Measurements from ENCODE around the gene FCRL2. TPM values are rescaled to one million over a fixed set of nuclear protein-coding genes. Genes with fewer than 3 reads are reported as not detected.
A peak's percentile ranks its signal among the peaks of the same experiment; 100 is the strongest.

The FCRL2 gene, protein sequence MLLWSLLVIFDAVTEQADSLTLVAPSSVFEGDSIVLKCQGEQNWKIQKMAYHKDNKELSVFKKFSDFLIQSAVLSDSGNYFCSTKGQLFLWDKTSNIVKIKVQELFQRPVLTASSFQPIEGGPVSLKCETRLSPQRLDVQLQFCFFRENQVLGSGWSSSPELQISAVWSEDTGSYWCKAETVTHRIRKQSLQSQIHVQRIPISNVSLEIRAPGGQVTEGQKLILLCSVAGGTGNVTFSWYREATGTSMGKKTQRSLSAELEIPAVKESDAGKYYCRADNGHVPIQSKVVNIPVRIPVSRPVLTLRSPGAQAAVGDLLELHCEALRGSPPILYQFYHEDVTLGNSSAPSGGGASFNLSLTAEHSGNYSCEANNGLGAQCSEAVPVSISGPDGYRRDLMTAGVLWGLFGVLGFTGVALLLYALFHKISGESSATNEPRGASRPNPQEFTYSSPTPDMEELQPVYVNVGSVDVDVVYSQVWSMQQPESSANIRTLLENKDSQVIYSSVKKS
- total RNA-seq (2014; rRNA removed; shearing (Covaris generic)), result not detected in 2 replicates

DNA sequence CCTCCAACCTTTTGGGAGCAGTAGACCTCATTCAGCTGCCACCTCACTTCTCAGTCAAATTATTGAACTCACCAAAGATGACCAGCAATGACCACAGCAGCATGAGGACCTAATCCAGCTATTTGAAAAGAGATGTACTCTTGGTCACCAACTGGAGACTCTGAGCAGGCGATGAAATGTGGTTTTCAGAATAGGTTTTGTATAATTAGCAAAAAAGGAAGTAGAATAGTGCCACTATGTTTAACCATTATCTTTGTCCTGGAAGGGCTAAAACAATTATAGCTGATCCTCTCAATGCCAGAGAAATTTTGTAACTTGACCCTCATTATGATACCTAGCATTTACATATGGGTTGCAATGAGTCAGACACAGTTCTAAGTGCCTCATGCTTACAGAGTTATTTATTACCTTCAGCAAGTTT is at the start of gene FCRL2:
FCRL2 (minus strand) TSS at position 162 of the 421 bp plus-strand sequence; CDS start at position 103, 59 bp downstream.
- DNase-seq (ENCODE audit: low spot score), result no peak

DNA sequence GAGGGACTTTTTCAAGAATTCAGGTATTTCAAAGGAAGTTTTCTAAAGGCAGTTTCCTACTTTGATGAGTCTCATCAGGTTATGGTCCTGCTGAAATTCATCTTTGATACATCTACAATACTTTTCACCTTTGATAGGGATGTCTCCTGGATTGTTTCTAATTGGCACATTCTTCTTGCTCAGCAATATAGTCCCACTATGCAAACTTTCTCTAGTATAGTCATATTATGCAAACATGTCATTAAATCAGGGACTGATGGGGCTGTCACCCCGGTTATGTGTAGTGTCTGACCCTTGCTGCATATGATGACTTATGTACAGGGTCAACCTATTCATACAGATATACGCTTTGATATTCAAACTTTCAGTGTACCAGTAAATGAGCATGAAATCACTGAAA is 43.4 kb upstream of the FCRL2 start:
- DNase-seq (ENCODE audit: low spot score), result no peak

DNA sequence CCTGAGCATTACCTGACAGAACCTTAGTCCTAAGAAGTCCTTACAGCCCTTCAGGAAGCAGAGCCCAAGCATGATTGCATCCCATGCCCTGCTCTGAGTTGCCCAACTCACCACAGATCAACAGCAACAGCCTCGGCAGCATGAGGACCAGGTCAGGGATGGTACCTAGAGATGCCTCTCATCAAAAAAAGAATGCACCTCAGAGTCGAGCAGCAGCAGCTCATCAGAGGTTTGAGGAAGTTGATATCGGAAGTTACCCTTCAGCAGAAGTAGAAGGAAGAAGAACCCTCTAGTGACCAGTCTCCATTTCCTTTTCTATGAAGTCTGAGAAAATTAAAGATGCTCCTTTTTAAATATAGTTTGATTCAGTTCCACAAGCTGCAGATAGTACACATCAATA is 43.0 kb upstream of the FCRL2 start, which contains the start of gene FCRL1:
FCRL1 (minus strand) TSS at position 225 of the 400 bp plus-strand sequence; CDS start at position 142, 83 bp downstream.
- no peak for DNase-seq (ENCODE audit: low spot score)

DNA sequence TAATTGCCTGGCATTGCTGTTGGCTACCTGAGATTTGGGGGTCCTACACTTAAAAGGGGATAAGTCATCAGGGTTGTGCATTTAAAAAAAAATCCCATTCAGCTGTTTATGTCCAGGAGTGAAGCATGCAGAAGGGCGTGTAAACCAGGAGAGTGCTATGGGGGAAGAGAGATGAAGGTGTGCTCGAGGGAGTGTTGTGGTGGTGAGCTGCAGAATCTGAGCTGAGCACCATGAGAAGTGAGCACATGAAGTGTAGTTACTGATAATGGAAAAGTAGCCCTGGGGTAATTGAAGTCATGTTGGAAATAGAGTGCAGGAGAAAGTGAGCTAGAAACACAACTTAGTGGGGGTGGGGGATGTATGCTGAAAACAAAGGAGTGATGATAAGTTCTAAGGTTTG is 42.3 kb upstream of the FCRL2 start:
- DNase-seq (ENCODE audit: low spot score), result no peak

DNA sequence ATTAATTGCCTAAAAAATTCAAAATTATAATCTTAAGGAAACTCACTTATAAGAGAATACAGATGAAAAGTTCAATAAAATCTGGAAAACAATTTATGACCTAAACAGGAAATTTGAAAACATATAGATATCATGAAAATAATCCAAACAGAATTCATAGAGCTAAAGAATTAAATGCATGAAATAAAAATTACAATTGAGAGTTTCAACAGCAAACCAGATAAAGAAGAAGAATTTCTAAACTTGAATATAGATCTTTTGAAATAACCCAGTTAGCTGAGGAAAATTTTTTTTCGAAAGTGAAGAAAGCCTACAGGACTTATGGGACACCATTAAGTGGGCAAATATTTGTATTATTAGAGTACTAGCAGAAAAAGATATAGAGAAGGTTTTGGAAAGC is 36.3 kb upstream of the FCRL2 start:
- DNase-seq (ENCODE audit: low spot score), result no peak

DNA sequence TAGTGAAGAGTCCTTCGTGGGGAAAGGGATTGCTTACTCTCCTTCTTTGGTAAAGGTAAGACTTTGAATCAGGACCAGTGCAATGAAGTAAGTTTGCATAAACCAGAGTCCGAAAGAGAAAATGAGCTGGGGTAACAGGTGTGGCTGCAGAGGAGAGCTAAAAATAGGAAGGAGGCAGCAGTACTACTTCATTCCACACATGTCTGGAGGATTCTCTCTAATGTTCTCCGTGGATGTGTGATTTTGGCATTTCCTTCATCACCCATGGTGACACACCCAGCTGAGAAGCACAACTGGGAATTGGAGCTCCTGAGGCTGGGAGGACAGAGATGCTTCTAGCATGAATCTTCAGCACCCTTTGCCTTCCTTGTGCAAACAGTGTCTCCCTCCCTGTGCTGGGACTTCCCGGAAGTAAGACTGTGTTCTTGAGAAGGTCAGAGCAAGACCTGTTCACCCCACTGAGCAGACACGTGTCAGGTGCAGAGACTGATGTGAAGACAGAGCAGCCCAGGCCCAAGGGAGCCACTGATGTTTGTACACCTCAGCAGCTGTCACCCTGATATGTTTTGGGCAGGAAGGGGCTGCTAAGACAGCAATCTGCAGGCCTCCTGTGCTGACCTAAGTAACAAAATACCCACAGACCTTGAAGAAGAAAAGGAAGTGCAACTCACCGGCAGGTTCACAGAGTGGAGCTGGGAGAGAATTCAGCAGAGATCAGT is 29.7 kb upstream of the FCRL2 start:
- DNase-seq (ENCODE audit: low spot score), result no peak

DNA sequence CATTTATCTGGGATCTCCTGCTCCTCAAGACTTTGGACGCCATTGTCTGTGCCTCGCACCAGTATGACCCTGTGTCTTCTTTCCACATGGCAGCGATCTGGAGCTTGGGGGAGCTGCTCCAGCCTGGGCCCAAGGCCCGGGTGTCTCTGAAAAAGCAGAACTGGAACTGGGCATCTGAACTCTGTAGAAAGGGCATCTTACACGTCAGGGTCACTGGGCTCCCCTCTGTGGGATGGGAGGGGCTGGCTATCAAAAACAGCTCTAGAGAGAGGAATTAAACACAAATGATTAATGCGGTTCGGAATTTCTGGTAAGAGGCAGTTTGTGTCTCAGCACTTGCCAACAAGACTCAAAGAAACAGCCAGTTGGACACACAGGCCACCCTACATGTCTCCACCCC is 26.9 kb upstream of the FCRL2 start:
- no peak for DNase-seq (ENCODE audit: low spot score)

DNA sequence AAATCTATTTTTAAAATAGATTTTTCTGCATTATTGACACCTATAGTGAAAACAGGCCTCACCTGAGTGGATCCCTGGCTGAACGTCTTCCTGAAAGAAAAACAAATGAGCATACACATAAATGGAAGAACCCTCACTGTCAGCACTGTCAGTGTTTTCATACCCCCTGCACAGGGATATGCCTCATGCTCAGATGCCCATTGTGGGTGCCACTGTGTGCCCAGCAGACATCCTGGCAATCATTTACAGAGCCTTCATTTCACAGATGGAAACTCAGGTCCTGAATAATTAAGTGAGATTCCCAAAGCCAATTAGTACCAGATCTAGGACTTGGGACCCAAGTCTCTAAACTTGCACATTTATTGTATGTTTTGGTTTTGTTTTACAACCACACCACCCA is 23.1 kb upstream of the FCRL2 start:
- no peak for DNase-seq (ENCODE audit: low spot score)

DNA sequence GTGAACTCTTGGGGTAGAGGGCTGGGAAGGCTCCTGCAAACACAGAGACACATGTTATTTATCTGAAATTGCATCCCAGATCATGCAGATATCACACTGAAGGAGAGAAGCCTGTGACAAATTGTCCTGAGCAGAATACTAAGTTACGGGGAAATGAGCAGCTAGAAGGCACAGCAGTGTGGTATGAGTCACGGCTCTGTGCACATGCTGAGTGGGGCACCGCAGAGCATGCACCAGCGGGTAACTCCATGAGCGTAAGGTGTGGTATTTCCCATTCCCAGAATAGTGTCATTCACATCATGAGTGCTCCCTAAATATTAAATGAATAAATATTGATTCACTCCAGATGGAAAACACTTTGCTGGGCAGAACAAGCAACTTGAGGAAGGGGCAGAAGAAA is 21.3 kb upstream of the FCRL2 start:
- DNase-seq (ENCODE audit: low spot score), result no peak

DNA sequence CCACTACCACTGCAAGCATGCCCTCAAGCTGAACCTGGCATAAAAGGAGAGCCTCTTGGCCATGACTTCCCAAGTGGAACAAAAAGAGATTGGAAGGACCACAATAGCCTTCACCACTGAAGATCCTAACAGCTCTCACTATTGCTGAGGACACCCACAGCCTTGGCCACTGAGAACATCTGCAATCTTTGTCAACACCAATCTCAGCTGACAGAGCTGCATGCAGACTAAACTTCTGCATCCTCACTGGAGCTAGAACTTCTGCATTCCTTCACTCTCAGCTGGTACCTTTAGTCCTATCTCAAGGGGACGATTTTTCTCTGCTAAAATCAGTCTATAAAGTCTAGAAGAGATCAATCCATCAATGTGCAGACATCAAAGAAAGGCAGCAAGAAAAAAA is 8.3 kb upstream of the FCRL2 start:
- DNase-seq (ENCODE audit: low spot score), result no peak

DNA sequence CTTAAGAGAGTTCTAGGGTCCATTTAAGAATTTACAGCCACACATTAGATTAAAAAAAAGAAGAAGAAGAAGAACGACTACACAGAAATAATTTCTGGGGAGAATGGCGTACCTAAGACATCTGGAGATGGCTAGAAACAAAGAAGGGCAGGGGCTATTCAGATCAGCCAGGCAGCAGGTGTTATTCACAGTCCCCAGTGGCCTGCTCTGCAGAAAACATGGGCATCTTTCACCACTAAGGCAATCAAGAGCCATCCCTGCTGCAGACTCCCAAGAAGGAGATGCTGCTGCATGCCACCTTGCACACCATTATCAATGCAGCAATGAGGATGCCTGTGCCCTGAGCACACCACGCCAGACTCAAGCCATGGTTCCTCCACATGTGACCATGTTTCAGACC is 7.9 kb upstream of the FCRL2 start:
- no peak for DNase-seq (ENCODE audit: low spot score)

DNA sequence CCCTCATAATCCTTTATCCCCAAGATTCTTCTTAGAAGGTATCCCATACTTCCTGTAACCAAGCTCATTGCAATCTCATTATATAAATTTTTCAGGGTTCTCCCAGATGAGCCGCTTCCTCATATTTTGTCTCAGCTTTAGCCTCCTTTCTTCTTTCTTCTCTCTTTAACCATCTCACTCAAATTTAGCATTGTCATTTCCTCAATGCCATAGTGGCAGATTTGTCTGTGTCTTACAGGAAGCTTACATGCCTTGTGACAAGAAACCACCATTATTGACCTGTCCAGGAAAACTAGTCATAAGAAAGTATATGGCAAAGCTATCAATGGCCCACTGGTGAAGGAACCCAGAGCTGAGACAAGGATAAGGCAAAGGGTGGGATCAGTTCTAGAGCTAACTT is 6.0 kb upstream of the FCRL2 start:
- no peak for DNase-seq (ENCODE audit: low spot score)

DNA sequence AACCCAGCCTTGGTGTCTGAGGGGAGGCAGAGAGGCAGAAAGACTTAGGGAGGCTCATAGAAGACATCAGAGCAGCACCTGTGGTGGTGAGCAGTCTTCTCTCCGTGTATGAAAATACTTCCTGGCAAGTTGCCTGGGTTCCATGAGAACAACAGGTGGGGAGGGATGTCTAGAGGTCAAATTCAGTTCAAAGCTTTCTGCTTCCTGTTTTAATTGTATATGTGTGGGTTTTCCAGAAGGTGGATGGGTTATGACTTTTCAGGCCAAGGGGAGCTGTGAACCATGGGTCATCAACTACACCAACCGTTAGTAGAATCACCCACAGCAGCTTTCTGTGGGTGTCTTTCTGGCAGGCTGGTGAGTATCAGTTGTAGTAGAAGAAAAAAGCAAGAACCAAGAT is 4.1 kb upstream of the FCRL2 start:
- DNase-seq (ENCODE audit: low spot score), result peak; percentile 69

DNA sequence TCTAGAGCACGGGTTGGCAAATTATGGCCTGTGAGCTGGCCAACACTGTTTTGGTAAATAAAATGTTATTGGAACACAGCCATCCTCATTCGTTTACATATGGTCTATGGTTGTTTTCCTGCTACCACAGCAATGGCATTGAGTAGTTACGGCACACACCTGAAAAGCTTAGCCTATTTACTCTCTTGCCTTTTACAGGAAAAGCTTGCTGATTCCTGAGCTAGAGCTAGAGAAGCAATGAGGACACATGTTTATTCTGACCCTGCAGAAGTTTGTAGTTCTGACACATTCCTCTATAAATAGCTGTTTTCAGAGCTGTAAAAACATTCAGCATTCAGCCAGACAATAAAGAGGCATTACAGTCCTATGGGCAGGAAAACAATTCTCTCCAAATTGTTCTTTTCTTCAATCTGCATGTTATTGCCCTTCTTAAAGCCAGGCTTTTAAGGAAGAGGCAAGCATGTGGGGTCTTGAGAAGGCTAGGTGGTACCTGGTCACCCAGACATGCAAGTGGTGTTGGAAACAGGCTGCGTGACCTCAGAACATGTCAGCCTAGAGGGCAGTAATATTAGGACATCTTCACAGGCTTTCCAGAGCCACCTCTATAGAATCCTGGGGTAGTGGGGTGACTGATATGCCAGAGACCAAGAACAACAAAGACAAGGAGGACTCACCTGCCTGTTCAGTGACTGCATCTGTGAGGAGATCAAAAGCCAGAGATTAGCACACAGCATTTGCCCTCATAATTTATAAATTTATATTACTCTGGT is 1.6 kb downstream of the FCRL2 start:
- no peak for DNase-seq (ENCODE audit: low spot score)

DNA sequence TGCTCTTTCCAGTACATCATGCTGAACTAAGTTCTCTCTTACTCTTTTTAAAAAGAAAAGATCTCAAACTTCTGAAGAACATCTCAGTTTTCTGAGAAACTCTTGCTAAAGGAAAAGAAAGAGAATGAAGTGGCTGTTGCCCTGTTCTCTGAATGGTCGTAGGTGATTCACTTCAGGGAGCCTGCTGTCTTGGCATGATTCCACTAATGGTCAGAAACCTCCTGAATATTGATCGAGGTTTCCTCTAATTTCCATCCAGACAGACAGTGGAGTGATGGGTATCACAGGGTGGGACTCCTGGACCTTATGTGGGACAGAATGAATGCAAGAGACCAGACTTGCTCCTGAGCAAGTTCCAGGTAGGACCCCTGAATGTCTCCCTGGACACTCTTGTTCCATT is 2.5 kb downstream of the FCRL2 start:
- DNase-seq (ENCODE audit: low spot score), result peak; percentile 32

DNA sequence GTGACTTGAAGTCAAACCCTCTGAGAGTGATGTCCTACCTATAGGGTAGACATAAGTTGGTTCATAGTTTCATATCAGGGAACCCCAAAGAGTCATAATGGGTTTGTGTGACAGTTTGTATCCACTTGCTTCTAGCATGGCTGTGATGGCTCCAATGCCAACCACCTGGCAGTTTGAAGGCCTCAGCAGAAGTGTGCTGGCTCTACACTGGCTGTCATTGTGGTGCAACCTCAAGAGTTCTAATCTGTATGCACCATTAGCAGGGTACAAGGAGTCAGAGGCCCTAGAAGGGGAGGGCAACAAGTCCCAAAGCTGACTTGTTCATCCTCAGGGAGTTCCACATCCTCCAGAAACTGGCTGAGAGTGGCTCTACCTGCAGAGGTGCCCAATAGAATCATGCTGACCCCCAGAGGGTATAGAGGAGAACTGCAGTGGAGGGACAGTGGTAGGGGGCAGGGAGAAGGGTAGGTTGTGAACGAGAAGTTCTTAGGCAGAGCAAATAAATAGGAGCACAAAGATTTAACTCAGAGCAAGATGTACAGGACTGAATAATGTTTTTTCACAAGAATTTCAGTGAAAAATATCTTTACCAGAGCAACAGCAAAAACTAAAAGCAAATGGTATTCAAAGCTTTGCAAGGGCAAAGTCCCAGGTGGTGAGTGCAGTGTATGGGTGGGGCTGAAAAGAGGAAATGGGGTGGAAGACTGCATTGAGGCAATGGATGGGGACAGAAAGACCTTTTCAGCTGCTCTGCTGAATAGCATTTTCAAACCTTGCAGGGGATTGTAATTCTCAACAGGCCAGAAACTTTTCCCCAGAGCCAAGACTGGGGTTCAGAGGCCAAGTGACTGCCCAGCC is 3.2 kb downstream of the FCRL2 start:
- peak; percentile 57 for DNase-seq (ENCODE audit: low spot score)

DNA sequence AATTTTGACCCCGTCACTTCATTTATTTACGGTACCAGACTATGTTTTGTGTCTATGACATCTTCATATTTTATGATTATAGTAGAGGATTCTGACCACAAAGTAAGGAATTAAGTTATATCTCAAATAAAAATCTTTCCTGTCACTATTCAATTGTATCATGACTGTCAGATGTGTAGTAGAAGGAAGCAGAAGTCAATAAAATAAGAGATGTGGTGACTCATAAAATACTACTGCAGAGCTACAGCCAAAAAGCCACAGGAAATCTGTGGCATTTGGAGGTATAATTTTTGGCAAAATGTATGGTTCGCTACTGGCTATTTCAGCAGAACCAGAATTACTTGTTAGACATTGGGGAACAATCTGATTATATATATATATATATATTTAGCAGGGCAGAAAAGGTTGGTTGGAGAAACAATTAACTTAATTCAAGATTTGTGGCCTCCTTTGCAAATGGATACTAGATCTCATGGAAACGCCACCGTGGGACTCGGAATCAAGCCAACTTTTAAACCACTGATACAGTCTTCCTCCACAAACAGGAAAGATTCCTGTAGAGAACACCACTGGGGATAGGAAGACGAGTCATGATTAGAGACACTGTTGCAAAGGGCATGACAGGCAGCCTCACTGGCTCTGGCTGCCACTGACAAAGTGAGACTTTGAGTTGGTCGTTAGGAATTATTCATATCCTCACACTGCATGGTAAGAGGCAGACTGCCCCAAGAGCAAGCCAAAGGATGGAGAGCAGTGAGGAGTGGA is 5.1 kb downstream of the FCRL2 start:
- DNase-seq (ENCODE audit: low spot score), result peak; percentile 35

DNA sequence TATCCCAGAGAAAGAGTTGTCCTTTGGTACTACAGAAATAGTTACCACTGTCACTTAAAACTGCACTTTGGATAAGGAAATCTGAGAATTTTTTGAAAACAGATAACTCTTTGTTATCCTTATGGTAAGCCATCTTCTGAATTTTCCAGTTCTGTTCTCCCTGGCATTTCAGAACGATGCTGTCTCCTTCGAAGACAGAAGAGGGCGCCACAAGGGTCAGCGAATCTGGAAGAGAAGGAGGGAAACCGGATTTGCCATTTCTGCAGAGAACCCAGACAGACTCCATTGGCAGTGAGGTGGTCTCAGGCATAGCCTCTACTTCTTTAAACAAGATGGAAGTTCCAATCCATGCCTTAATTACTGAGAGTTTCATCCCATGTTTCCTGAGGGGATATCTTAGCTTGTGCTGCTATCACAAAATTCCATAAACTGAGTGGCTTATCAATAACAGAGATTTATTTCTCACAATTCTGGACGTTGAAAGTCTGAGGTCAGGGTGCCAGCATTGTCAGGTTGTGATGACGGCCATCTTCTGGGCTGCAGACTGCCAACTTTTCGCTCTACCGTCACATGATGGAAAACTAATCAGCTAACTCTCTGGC is 6.4 kb downstream of the FCRL2 start:
- no peak for DNase-seq (ENCODE audit: low spot score)

DNA sequence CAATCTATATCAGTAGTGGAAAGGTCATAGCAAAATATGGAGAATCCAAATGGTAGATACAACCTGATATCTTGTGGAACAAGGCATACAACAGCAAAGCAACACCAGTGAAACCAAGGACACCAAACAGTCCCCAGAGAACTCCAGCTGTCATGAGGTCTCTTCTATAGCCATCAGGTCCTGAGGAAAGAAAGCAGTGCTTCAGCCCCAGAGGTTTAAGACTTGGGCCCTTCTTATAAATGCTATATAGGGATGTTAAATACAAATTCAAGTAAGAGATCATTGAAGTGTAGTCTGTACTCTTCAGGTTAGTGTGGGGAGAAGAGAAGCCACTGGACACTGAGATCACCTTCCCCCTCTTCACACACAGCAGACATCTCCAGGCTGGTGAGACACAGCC is 10.1 kb downstream of the FCRL2 start:
- no peak for DNase-seq (ENCODE audit: low spot score)

DNA sequence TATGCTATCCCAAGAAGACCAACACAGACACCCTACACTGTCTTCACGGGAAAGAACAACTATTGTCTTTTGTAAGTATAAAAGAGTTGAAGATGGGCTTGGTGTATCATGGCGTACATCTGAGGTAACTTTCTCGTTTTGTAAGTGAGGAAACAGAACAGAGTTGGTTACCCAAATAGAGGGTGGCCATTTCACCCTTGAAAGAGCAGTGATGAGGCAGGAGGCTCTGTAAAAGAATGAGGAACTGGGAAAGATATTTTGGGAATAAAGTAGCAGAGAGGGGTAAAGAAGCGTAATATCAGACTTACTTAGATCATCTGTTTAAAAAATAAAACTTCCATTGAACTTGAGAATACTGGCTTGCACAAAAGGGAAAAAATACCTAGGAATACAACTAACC is 18.9 kb downstream of the FCRL2 start:
- DNase-seq (ENCODE audit: low spot score), result no peak
